Breast epithelium (tissue), 3 donors: ENCODE measurements around the gene YAF2.

Experiments
- CTCF ChIP-seq, 3 donors: fragments of 450-650 bp; IDR thresholded peaks; one replicate each; pipeline ENCODE4 v1.5.1; 2016 to 2017; ENCODE audit warnings: antibody characterized with exemption in 3 of 3, mild to moderate bottlenecking in 3 of 3, moderate library complexity in 3 of 3
- POLR2A ChIP-seq: fragments of 450-650 bp; IDR thresholded peaks from one replicate; pipeline ENCODE4 v1.6.1; 2016; ENCODE audit warnings: antibody characterized with exemption, mild to moderate bottlenecking, moderate library complexity
- POLR2AphosphoS5 ChIP-seq, 3 donors: sonication (generic); formaldehyde crosslinking; IDR thresholded peaks; one replicate each; pipeline ENCODE4 v1.6.1; 2017; ENCODE audit warnings: antibody characterized with exemption in 3 of 3

- TF ChIP-seq POLR2AphosphoS5 (IDR thresholded peaks at IDR 0.05): no peak
- TF ChIP-seq POLR2A: no peak
- no peak for TF ChIP-seq CTCF (IDR thresholded peaks at IDR 0.05)
Observed at GRCh38 chr12:42255866-42256261, 17.8 kb upstream of the YAF2 start.
